HUES48 (cell line): ENCODE results near the gene PHOSPHO2.

Experiments used
- H3K27ac ChIP-seq: one replicate; pipeline ENCODE4 v1.7.0; 2013; ENCODE audit warnings: low read depth, low read length, inconsistent platforms
- H3K27me3 ChIP-seq: 2 replicates; pipeline ENCODE4 v1.6.1; 2013; ENCODE audit warnings: mild to moderate bottlenecking, low read length; ENCODE audit not compliant: control insufficient read depth, insufficient read depth
- H3K36me3 ChIP-seq: 2 replicates; pipeline ENCODE4 v1.6.1; 2013; ENCODE audit warnings: low read length; ENCODE audit not compliant: control insufficient read depth, insufficient read depth
- H3K4me1 ChIP-seq: 2 replicates; pipeline ENCODE4 v1.6.1; 2013; ENCODE audit warnings: mild to moderate bottlenecking, low read length; ENCODE audit not compliant: control insufficient read depth, insufficient read depth
- H3K4me3 ChIP-seq: 2 replicates; pipeline ENCODE4 v1.5.1; 2013; ENCODE audit warnings: mild to moderate bottlenecking, low read depth, low read length
- H3K9ac ChIP-seq: 2 replicates; pipeline ENCODE4 v1.6.1; 2013; ENCODE audit warnings: mild to moderate bottlenecking, low read depth, low read length, moderate library complexity
- H3K9me3 ChIP-seq: 2 replicates; pipeline ENCODE4 v1.6.1; 2013; ENCODE audit warnings: low read length; ENCODE audit not compliant: control insufficient read depth, insufficient read depth

The PHOSPHO2 gene

DNA sequence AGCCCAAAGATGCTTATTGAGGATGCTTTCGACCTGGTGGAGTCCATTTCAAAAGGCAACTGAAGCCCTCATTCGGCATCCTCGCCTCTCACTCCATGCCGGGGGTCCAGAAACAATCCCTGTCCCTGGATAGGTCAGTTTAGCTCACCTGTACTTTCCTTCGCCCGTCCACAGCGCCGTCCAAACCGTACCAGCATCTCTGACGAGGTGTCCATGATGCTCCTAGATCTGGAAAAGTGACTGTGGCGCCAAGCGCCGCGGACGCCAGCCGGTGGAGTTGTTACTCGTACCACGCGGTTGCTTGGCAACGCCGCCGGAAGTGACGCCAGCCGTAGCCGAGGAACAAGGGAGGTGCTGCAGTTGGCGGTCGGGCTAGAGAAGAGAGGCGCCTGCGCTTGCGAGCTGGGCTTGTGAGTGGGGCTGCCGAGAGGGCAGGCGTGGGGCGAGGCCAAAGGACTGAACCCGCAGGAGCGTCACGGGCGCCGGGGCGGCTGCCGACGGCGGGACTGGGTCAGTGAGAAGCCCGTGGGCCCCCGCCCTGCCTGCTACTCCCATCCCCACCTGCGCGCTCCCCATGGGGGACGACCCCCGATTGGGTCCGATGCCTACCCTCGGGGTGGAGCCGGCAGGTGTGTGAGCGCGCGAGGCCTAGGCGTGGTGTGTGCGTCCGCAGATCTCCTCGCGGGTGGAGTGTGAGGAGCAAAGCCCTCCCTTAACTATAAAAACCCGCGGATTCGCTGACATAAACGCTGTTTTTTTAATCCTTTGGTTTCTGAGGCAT lies at the start of gene PHOSPHO2, which contains the start of gene CFAP210:
Gene PHOSPHO2, plus strand, starts transcription at position 357 of the 781 bp plus-strand sequence. CDS start 6,503 bp downstream, outside the sequence.
Gene CFAP210, minus strand, starts transcription at position 293 of the 781 bp plus-strand sequence. Its CDS starts 78 bp downstream, at position 215.
- Histone ChIP-seq H3K27ac (peak within 1 kb of the TSS; percentile 68), H3K4me1 (no peaks in the 10 kb centered on the region), H3K9ac (peak within 1 kb of the TSS; percentile 76), H3K36me3 (peaks cover 25% of the 10 kb centered on the region), H3K4me3 (peak within 1 kb of the TSS; percentile 76), H3K9me3 (no peaks in the 10 kb centered on the region), H3K27me3 (no peaks in the 10 kb centered on the region)

DNA sequence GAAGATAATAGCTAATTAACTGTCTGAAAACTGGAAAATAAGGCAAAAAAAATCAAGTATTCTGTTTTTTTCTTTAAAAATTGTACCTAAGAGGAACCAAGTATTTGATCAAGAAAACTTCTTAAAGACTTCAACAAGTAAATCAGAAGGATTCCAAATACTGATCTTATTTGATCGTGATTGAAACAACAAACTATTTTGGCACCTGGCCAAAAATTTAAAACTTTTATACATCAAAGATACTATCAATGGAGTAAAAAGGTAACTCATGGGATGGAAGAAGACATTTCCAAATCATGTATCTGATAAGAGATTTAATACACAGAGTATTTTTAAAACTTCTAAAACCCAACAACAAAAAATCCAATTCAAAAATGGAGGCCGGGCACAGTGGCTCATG lies 46.8 kb upstream of the PHOSPHO2 start:
- no peak overlapping the region for H3K27ac ChIP-seq
- no peaks in the 10 kb centered on the region for H3K9me3 ChIP-seq
- H3K27me3 ChIP-seq = no peaks in the 10 kb centered on the region

DNA sequence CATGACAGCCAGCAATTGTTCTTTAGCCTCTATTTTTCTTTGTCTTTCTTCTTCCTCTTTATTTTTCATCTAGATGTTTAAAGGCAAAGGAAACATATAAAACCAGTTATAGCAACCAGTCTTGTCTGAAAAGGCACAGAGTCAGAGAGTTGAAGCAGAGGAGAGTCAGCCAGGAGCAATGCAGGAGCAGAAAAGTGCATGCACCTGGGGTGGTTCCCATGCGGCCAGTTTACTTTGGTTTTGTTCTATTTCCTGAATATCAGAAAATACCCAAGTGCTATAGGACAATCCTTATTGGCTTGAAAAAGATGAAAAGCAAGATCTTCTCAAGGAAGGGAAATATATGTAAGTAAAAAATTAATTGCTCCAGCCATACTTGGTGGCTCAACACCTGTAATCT lies 45.0 kb upstream of the PHOSPHO2 start:
- Histone ChIP-seq H3K9me3 (no peaks in the 10 kb centered on the region), H3K4me3 (no peak overlapping the region), H3K27me3 (no peaks in the 10 kb centered on the region), H3K36me3 (no peaks in the 10 kb centered on the region), H3K9ac (no peak overlapping the region), H3K27ac (no peak overlapping the region), H3K4me1 (no peaks in the 10 kb centered on the region)

More for the DNA sequence above, 46.8 kb upstream of the PHOSPHO2 start:
- H3K4me1 ChIP-seq = no peaks in the 10 kb centered on the region
- H3K36me3 ChIP-seq = no peaks in the 10 kb centered on the region
- no peak overlapping the region for H3K4me3 ChIP-seq
- no peak overlapping the region for H3K9ac ChIP-seq

GRCh38 chr2:169653636-169654035 lies 40.6 kb upstream of the PHOSPHO2 start:
- Histone ChIP-seq H3K27ac (no peak overlapping the region), H3K36me3 (no peaks in the 10 kb centered on the region), H3K27me3 (no peaks in the 10 kb centered on the region), H3K9me3 (no peaks in the 10 kb centered on the region), H3K9ac (no peak overlapping the region), H3K4me1 (no peaks in the 10 kb centered on the region), H3K4me3 (no peak overlapping the region)

DNA sequence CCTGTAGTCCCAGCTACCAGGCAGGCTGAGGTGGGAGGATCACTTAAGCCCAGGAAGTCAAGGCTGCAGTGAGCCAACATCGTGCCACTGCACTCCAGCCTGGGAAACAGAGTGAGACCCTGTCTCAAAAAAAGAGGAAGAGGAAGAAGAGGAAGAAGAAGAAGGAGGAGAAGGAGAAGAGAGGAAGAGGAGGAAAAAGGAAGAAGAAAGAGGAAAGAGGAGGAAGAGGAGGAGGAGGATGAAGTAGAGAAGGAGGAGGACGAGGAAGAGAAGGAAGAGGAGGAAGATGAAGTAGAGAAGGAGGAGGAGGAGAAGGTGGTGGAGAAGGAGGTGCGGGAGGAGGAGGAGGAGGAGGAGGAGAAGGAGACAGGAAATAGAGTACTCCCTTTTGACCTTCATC lies 38.1 kb upstream of the PHOSPHO2 start:
- H3K27me3 ChIP-seq = no peaks in the 10 kb centered on the region
- H3K9ac ChIP-seq = no peak overlapping the region
- H3K9me3 ChIP-seq = no peaks in the 10 kb centered on the region
- H3K27ac ChIP-seq = no peak overlapping the region
- H3K4me3 ChIP-seq = no peak overlapping the region
- H3K36me3 ChIP-seq = no peaks in the 10 kb centered on the region
- H3K4me1 ChIP-seq = no peaks in the 10 kb centered on the region

DNA sequence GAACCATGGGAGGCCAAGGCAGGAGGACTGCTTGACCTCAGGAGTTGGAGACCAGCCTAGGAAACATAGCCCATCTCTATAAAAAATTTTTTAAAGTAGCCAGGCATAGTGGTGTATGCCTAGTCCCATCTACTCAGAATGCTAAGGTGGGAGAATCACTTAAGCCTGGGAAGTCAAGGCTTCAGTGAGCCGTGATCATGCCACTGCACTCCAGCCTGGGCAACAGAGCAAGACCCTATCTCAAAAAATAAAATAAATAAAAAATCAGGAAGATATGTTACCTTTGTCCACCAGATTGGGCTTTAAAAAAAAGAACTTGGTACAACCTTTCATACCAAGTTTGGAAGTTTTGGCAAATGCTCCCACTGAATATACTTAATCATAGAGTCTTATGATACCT lies 35.4 kb upstream of the PHOSPHO2 start:
- no peak overlapping the region for H3K27ac ChIP-seq
- no peaks in the 10 kb centered on the region for H3K9me3 ChIP-seq
- no peak overlapping the region for H3K4me3 ChIP-seq
- no peaks in the 10 kb centered on the region for H3K36me3 ChIP-seq
- no peaks in the 10 kb centered on the region for H3K27me3 ChIP-seq
- no peak overlapping the region for H3K9ac ChIP-seq
- no peaks in the 10 kb centered on the region for H3K4me1 ChIP-seq

- Histone ChIP-seq H3K4me1 (no peaks in the 10 kb centered on the region), H3K9ac (no peak overlapping the region), H3K27me3 (no peaks in the 10 kb centered on the region), H3K4me3 (no peak overlapping the region), H3K36me3 (no peaks in the 10 kb centered on the region), H3K9me3 (no peaks in the 10 kb centered on the region), H3K27ac (no peak overlapping the region)
These were observed 34.9 kb upstream of the PHOSPHO2 start for GRCh38 chr2:169659320-169659719.

GRCh38 chr2:169661265-169661664 lies 33.0 kb upstream of the PHOSPHO2 start:
- no peaks in the 10 kb centered on the region for H3K36me3 ChIP-seq
- no peaks in the 10 kb centered on the region for H3K27me3 ChIP-seq
- no peak overlapping the region for H3K4me3 ChIP-seq
- no peaks in the 10 kb centered on the region for H3K9me3 ChIP-seq
- no peak overlapping the region for H3K9ac ChIP-seq
- no peaks in the 10 kb centered on the region for H3K4me1 ChIP-seq
- no peak overlapping the region for H3K27ac ChIP-seq

- Histone ChIP-seq H3K36me3 (no peaks in the 10 kb centered on the region), H3K27me3 (no peaks in the 10 kb centered on the region), H3K9me3 (no peaks in the 10 kb centered on the region), H3K4me1 (no peaks in the 10 kb centered on the region), H3K27ac (no peak overlapping the region), H3K4me3 (no peak overlapping the region), H3K9ac (no peak overlapping the region)
These were observed 31.5 kb upstream of the PHOSPHO2 start for GRCh38 chr2:169662744-169663143.

DNA sequence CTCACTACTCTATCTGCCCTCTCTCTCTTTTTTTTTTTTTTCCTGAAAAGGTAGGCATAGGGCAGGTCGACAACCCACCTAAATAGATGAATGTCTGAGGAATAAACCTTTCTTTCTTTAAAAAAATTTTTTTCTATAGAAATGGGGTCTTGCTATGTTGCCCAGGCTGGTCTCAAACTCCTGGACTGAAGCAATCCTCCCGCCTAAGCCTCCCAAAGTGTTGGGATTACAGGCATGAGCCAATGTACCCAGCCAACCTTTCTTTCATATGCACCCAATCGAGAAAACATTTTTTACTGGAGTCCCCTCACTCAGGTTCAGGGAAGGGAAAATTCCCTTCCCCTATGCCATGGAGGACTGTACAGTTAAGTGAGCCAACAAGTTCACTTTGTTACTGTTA lies 31.0 kb upstream of the PHOSPHO2 start:
- no peaks in the 10 kb centered on the region for H3K9me3 ChIP-seq

GRCh38 chr2:169664600-169664977 lies 29.7 kb upstream of the PHOSPHO2 start:
- Histone ChIP-seq H3K9me3 (no peaks in the 10 kb centered on the region), H3K4me3 (no peak overlapping the region), H3K4me1 (no peaks in the 10 kb centered on the region), H3K27me3 (no peaks in the 10 kb centered on the region), H3K27ac (no peak overlapping the region), H3K9ac (no peak overlapping the region), H3K36me3 (no peaks in the 10 kb centered on the region)

More for the DNA sequence above, 31.0 kb upstream of the PHOSPHO2 start:
- H3K27ac ChIP-seq = no peak overlapping the region
- H3K9ac ChIP-seq = no peak overlapping the region
- no peaks in the 10 kb centered on the region for H3K27me3 ChIP-seq
- H3K4me1 ChIP-seq = no peaks in the 10 kb centered on the region
- no peak overlapping the region for H3K4me3 ChIP-seq
- no peaks in the 10 kb centered on the region for H3K36me3 ChIP-seq
